Muscle of leg (tissue), 16 donors: ENCODE results near the gene TMEM170B. TPM values are rescaled to one million over a fixed set of nuclear protein-coding genes. Genes with fewer than 3 reads are reported as not detected.

Experiments
- DNase-seq: peaks from one replicate; pipeline ENCODE4 v3.0.0; 2013
- H3K27ac ChIP-seq: one replicate; pipeline ENCODE4 v1.5.1; 2013; ENCODE audit warnings: mild to moderate bottlenecking, low read length, control low read depth
- H3K27me3 ChIP-seq: one replicate; pipeline ENCODE4 v1.6.1; 2013; ENCODE audit warnings: low read length; ENCODE audit not compliant: control insufficient read depth, insufficient read depth
- H3K36me3 ChIP-seq: one replicate; pipeline ENCODE4 v1.6.1; 2013; ENCODE audit warnings: low read length; ENCODE audit not compliant: control insufficient read depth, insufficient read depth
- H3K4me1 ChIP-seq: one replicate; pipeline ENCODE4 v1.6.1; 2013; ENCODE audit warnings: low read length; ENCODE audit not compliant: control insufficient read depth, insufficient read depth
- H3K4me3 ChIP-seq: one replicate; pipeline ENCODE4 v1.5.1; 2013; ENCODE audit warnings: low read length, control low read depth
- H3K9me3 ChIP-seq: replicated peaks from 2 replicates; pipeline ENCODE4 v1.6.1; 2013; ENCODE audit warnings: low read depth, low read length; ENCODE audit not compliant: control insufficient read depth
- WGBS: methylation state at CpG from one replicate; pipeline ENCODE4 v1.1.5; 2013; ENCODE audit warnings: missing lambda C conversion rate; ENCODE audit not compliant: insufficient coverage; 5-methylcytosine and 5-hydroxymethylcytosine counted together
- long read RNA-seq, 11 donors: transcript quantifications; one replicate each; lab custom pipeline, GENCODE V29; 2026
- polyA plus RNA-seq, 8 donors: library from polyadenylated mRNA; unstranded; fragments of 120-200 nt; gene quantifications; one replicate each; pipeline versions ENCODE4 v1.2.1 to v1.2.3, GENCODE V29; 2013; ENCODE audit warnings: inconsistent platforms in 1 of 8, low replicate concordance in 1 of 8; ENCODE audit not compliant: insufficient read length in 8 of 8, insufficient read depth in 1 of 8
- total RNA-seq: library from RNA; stranded (reverse); fragments of 120-200 nt; gene quantifications from one replicate; pipeline ENCODE4 v1.2.4, GENCODE V29; 2013

Gene TMEM170B
- total RNA-seq (3.9 TPM), polyA plus RNA-seq (1 to 10 TPM; 3.7 to 6.1 (median 4.9) TPM)
- long read RNA-seq, donor 1, full-length matches to known transcripts = 3 of 3 reads
- long read RNA-seq, donor 1, partial matches to known transcripts = 0 of 3 reads
- long read RNA-seq, donor 1, other reads (novel, unspliced or antisense) = 0 of 3 reads
- long read RNA-seq, donor 2 = 0 reads
- long read RNA-seq, donor 3, full-length matches to known transcripts = 8 of 8 reads
- long read RNA-seq, donor 3, partial matches to known transcripts = 0 of 8 reads
- long read RNA-seq, donor 3, other reads (novel, unspliced or antisense) = 0 of 8 reads
- long read RNA-seq, donor 4, full-length matches to known transcripts = 2 of 2 reads
- long read RNA-seq, donor 4, partial matches to known transcripts = 0 of 2 reads
- long read RNA-seq, donor 4, other reads (novel, unspliced or antisense) = 0 of 2 reads
- long read RNA-seq, donor 5, full-length matches to known transcripts = 2 of 7 reads
- long read RNA-seq, donor 5, partial matches to known transcripts = 0 of 7 reads
- long read RNA-seq, donor 5, other reads (novel, unspliced or antisense) = 5 of 7 reads
- long read RNA-seq, donor 6, full-length matches to known transcripts = 3 of 3 reads
- long read RNA-seq, donor 6, partial matches to known transcripts = 0 of 3 reads
- long read RNA-seq, donor 6, other reads (novel, unspliced or antisense) = 0 of 3 reads
- long read RNA-seq, donor 7, full-length matches to known transcripts = 2 of 2 reads
- long read RNA-seq, donor 7, partial matches to known transcripts = 0 of 2 reads
- long read RNA-seq, donor 7, other reads (novel, unspliced or antisense) = 0 of 2 reads
- long read RNA-seq, donor 8 = 0 reads
- long read RNA-seq, donor 9 = 0 reads
- long read RNA-seq, donor 10 = 0 reads
- long read RNA-seq, donor 11 = 0 reads

- Histone ChIP-seq H3K27ac (peak within 1 kb of the TSS; percentile 49), H3K27me3 (peaks cover 2% of the 10 kb centered on the region), H3K4me1 (peaks cover 4% of the 10 kb centered on the region), H3K9me3 (no peaks in the 10 kb centered on the region), H3K36me3 (no peaks in the 10 kb centered on the region), H3K4me3 (peak within 1 kb of the TSS; percentile 73)
- under 1% methylated on average over 104 of the region's 110 CpGs for whole genome bisulfite sequencing
- DNase-seq = peak; percentile 98
These were observed at the start of gene TMEM170B for GRCh38 chr6:11537229-11538051. Gene TMEM170B (plus strand): TSS chr6:11537749. CDS start chr6:11538278, 529 bp downstream.

GRCh38 chr6:11490996-11491395 lies 46.6 kb upstream of the TMEM170B start:
- Histone ChIP-seq H3K36me3 (no peaks in the 10 kb centered on the region), H3K4me1 (no peaks in the 10 kb centered on the region), H3K9me3 (no peaks in the 10 kb centered on the region), H3K4me3 (no peak overlapping the region), H3K27me3 (no peaks in the 10 kb centered on the region), H3K27ac (no peak overlapping the region)
- 65% methylated on average over 6 of the region's 6 CpGs for WGBS
- DNase-seq = no peak

- no peaks in the 10 kb centered on the region for H3K36me3 ChIP-seq
- H3K27me3 ChIP-seq = no peaks in the 10 kb centered on the region
- no peak overlapping the region for H3K4me3 ChIP-seq
- no peak overlapping the region for H3K27ac ChIP-seq
- no peak for DNase-seq
- 77% methylated on average over 5 of the region's 10 CpGs for WGBS
- no peaks in the 10 kb centered on the region for H3K9me3 ChIP-seq
- H3K4me1 ChIP-seq = no peaks in the 10 kb centered on the region
These were observed 45.7 kb upstream of the TMEM170B start for GRCh38 chr6:11491596-11492463.

GRCh38 chr6:11492464-11493290 lies 44.9 kb upstream of the TMEM170B start:
- Histone ChIP-seq H3K4me3 (no peak overlapping the region), H3K9me3 (no peaks in the 10 kb centered on the region), H3K27me3 (no peaks in the 10 kb centered on the region), H3K4me1 (no peaks in the 10 kb centered on the region), H3K27ac (no peak overlapping the region), H3K36me3 (no peaks in the 10 kb centered on the region)
- WGBS = 63% methylated on average over 7 of the region's 11 CpGs
- DNase-seq = no peak

GRCh38 chr6:11493974-11494373 lies 43.6 kb upstream of the TMEM170B start:
- WGBS = 60% methylated on average over 1 of the region's 5 CpGs
- Histone ChIP-seq H3K9me3 (no peaks in the 10 kb centered on the region), H3K4me1 (no peaks in the 10 kb centered on the region), H3K36me3 (no peaks in the 10 kb centered on the region), H3K4me3 (no peak overlapping the region), H3K27ac (no peak overlapping the region), H3K27me3 (no peaks in the 10 kb centered on the region)
- DNase-seq = no peak

GRCh38 chr6:11494786-11495564 lies 42.6 kb upstream of the TMEM170B start:
- H3K9me3 ChIP-seq = no peaks in the 10 kb centered on the region
- no peak overlapping the region for H3K27ac ChIP-seq
- H3K4me3 ChIP-seq = no peak overlapping the region
- no peaks in the 10 kb centered on the region for H3K36me3 ChIP-seq
- H3K4me1 ChIP-seq = no peaks in the 10 kb centered on the region
- H3K27me3 ChIP-seq = no peaks in the 10 kb centered on the region
- 67% methylated on average over 4 of the region's 6 CpGs for WGBS
- no peak for DNase-seq

GRCh38 chr6:11495565-11496145 lies 41.9 kb upstream of the TMEM170B start:
- H3K4me3 ChIP-seq = no peak overlapping the region
- DNase-seq = no peak
- no peaks in the 10 kb centered on the region for H3K4me1 ChIP-seq
- WGBS = no CpG with 5 or more reads among the region's 4 CpGs
- no peak overlapping the region for H3K27ac ChIP-seq
- no peaks in the 10 kb centered on the region for H3K27me3 ChIP-seq
- no peaks in the 10 kb centered on the region for H3K36me3 ChIP-seq
- no peaks in the 10 kb centered on the region for H3K9me3 ChIP-seq
